ENCODE measurements around the gene ME3.

GRCh38 chr11:86595955-86596354 is 76.5 kb downstream of the ME3 start:
- TF ChIP-seq CTCF (conservative IDR thresholded peaks at IDR 0.05; ENCODE audit: low read length) (no peak), EZH2phosphoT487 (IDR thresholded peaks at IDR 0.05; ENCODE audit: borderline replicate concordance, low read depth, low read length) (no peak)
